H1 (cell line): ENCODE measurements around the gene VAMP2. TPM values are rescaled to one million over a fixed set of nuclear protein-coding genes. Genes with fewer than 3 reads are reported as not detected.

ENCODE experiments used
- BRCA1 ChIP-seq: IDR thresholded peaks from 2 replicates; pipeline ENCODE4 v1.6.1; 2012; ENCODE audit warnings: low read depth, low read length, improper control_type of control experiment
- CREB1 ChIP-seq: IDR thresholded peaks from 2 replicates; pipeline ENCODE4 v1.6.1; 2012; ENCODE audit warnings: inconsistent platforms
- EGR1 ChIP-seq: IDR thresholded peaks from 2 replicates; pipeline ENCODE4 v1.6.1; 2011; ENCODE audit warnings: low read depth, low read length, borderline replicate concordance
- EP300 ChIP-seq, 2 experiments: IDR thresholded peaks; 1 replicate in 1 of 2; 2 replicates in 1 of 2; pipeline ENCODE4 v1.6.1; 2011 to 2012; ENCODE audit warnings: low read depth in 2 of 2, low read length in 2 of 2, mild to moderate bottlenecking in 2 of 2, borderline replicate concordance in 1 of 2, inconsistent platforms in 1 of 2, moderate library complexity in 1 of 2
- POLR2A ChIP-seq, 2 experiments: IDR thresholded peaks; 1 replicate in 1 of 2; 2 replicates in 1 of 2; pipeline ENCODE4 v1.6.1; 2011; ENCODE audit warnings: low read depth in 2 of 2, low read length in 2 of 2, mild to moderate bottlenecking in 2 of 2; ENCODE audit errors: control extremely low read depth in 1 of 2
- TAF1 ChIP-seq: IDR thresholded peaks from 2 replicates; pipeline ENCODE4 v1.6.1; 2011; ENCODE audit warnings: mild to moderate bottlenecking, low read depth, low read length
- TBP ChIP-seq: IDR thresholded peaks from 2 replicates; pipeline ENCODE4 v1.6.1; 2011; ENCODE audit warnings: low read depth, low read length, improper control_type of control experiment
- polyA plus RNA-seq, 7 experiments: library from polyadenylated mRNA; depleted of rRNA in 3 of 7; stranded (reverse) in 5 of 7; unstranded in 2 of 7; fragments of >200 nt in 5 of 7; fragments of 200-250 nt in 2 of 7; gene quantifications; 1 replicate in 5 of 7; 2 replicates in 1 of 7; 4 replicates in 1 of 7; pipeline versions ENCODE4 v1.2.1 to v1.2.3, GENCODE V29; 2011 to 2013; ENCODE audit warnings: missing spikeins in 2 of 7, mixed read lengths in 2 of 7
- total RNA-seq: library from RNA; stranded (reverse); fragmentation: NEBNext Ultra II Directional; extraction: Animal tissue kit (Norgen Biotek cat#: 25700); gene quantifications from 2 replicates; pipeline ENCODE4 v1.2.1, GENCODE V29; 2021
- TF ChIP-seq, protein P1 (sequence below): fragments of 300-600 bp; sonication (generic); IDR thresholded peaks from 2 replicates; pipeline ENCODE4 v1.7.1; 2012; ENCODE audit warnings: low read length, moderate library complexity, mild to moderate bottlenecking, inconsistent platforms; ENCODE audit not compliant: insufficient replicate concordance

VAMP2 gene
- total and polyA plus RNA-seq, 2 of the 8 experiments (the other 6 are each of a cell fraction or from before 2014, with no cell fraction given): 19.3 to 20.5 TPM

DNA sequence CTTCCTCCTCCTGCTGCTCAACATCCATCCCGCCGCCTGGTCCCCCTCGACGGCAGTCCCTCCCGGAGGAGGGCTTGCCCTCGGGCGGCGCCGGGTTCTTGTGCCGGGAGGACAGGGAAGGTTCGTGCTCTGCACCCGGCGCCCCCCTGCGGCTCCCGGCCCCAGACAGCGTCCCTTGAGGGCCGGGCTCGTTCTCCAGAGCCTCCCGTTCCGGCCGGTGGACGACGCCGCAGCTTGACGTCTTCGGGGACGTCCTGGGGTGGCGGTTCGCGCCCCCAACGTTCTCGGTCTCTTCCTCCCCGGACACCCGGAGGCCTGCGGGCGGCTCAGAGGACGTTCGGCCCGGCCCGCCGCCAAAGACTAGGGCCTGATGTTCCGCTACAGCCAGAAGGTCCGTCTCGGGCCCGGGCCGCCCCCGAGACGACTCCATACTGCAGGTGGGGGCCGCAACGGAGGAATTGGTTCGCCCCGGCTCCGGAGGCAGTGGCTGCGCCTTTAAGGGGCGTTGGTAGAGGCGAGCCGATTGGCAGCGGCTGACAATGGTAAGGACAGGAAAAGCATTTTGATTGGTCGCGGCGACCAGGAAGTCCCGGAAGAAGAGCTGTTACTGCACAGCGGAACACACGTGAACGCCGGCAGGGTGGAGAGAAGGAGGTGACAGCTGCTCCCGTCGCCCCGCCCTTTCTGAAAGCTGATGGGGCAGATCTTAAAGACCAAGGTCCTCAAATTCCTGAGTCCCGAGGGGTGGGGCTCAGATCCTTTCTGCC is 27.1 kb upstream of the VAMP2 start, which contains the start of gene BORCS6 (continued):
- TF ChIP-seq EP300 (IDR thresholded peaks at IDR 0.05; ENCODE audit: borderline replicate concordance in 1 of 2, low read depth in 2 of 2, low read length in 2 of 2) (no peak), TAF1 (0 out of 2 replicates have a peak, but pooled peaks have one; percentile 38), CREB1 (no peak), EGR1 (no peak), POLR2A (IDR thresholded peaks at IDR 0.05; ENCODE audit: control extremely low read depth in 1 of 2, low read depth in 2 of 2, low read length in 2 of 2) (no peak), TBP (no peak), BRCA1 (no peak)
- TF ChIP-seq, protein P1, sequence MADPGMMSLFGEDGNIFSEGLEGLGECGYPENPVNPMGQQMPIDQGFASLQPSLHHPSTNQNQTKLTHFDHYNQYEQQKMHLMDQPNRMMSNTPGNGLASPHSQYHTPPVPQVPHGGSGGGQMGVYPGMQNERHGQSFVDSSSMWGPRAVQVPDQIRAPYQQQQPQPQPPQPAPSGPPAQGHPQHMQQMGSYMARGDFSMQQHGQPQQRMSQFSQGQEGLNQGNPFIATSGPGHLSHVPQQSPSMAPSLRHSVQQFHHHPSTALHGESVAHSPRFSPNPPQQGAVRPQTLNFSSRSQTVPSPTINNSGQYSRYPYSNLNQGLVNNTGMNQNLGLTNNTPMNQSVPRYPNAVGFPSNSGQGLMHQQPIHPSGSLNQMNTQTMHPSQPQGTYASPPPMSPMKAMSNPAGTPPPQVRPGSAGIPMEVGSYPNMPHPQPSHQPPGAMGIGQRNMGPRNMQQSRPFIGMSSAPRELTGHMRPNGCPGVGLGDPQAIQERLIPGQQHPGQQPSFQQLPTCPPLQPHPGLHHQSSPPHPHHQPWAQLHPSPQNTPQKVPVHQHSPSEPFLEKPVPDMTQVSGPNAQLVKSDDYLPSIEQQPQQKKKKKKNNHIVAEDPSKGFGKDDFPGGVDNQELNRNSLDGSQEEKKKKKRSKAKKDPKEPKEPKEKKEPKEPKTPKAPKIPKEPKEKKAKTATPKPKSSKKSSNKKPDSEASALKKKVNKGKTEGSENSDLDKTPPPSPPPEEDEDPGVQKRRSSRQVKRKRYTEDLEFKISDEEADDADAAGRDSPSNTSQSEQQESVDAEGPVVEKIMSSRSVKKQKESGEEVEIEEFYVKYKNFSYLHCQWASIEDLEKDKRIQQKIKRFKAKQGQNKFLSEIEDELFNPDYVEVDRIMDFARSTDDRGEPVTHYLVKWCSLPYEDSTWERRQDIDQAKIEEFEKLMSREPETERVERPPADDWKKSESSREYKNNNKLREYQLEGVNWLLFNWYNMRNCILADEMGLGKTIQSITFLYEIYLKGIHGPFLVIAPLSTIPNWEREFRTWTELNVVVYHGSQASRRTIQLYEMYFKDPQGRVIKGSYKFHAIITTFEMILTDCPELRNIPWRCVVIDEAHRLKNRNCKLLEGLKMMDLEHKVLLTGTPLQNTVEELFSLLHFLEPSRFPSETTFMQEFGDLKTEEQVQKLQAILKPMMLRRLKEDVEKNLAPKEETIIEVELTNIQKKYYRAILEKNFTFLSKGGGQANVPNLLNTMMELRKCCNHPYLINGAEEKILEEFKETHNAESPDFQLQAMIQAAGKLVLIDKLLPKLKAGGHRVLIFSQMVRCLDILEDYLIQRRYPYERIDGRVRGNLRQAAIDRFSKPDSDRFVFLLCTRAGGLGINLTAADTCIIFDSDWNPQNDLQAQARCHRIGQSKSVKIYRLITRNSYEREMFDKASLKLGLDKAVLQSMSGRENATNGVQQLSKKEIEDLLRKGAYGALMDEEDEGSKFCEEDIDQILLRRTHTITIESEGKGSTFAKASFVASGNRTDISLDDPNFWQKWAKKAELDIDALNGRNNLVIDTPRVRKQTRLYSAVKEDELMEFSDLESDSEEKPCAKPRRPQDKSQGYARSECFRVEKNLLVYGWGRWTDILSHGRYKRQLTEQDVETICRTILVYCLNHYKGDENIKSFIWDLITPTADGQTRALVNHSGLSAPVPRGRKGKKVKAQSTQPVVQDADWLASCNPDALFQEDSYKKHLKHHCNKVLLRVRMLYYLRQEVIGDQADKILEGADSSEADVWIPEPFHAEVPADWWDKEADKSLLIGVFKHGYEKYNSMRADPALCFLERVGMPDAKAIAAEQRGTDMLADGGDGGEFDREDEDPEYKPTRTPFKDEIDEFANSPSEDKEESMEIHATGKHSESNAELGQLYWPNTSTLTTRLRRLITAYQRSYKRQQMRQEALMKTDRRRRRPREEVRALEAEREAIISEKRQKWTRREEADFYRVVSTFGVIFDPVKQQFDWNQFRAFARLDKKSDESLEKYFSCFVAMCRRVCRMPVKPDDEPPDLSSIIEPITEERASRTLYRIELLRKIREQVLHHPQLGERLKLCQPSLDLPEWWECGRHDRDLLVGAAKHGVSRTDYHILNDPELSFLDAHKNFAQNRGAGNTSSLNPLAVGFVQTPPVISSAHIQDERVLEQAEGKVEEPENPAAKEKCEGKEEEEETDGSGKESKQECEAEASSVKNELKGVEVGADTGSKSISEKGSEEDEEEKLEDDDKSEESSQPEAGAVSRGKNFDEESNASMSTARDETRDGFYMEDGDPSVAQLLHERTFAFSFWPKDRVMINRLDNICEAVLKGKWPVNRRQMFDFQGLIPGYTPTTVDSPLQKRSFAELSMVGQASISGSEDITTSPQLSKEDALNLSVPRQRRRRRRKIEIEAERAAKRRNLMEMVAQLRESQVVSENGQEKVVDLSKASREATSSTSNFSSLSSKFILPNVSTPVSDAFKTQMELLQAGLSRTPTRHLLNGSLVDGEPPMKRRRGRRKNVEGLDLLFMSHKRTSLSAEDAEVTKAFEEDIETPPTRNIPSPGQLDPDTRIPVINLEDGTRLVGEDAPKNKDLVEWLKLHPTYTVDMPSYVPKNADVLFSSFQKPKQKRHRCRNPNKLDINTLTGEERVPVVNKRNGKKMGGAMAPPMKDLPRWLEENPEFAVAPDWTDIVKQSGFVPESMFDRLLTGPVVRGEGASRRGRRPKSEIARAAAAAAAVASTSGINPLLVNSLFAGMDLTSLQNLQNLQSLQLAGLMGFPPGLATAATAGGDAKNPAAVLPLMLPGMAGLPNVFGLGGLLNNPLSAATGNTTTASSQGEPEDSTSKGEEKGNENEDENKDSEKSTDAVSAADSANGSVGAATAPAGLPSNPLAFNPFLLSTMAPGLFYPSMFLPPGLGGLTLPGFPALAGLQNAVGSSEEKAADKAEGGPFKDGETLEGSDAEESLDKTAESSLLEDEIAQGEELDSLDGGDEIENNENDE: no peak
